SK-N-SH treated with all-trans-retinoic acid at 6 μM for 48 hours (cell line): ENCODE data around the gene RASIP1.

Source experiments
- ISL1 ChIP-seq: fragments of 250-450 bp; sonication (Bioruptor Pico); IDR thresholded peaks from 2 replicates; pipeline ENCODE4 v2.1.2; 2022; ENCODE audit warnings: mild to moderate bottlenecking, moderate library complexity
- TF ChIP-seq, protein P1 (sequence below): fragments of 250-450 bp; sonication (Bioruptor Pico); IDR thresholded peaks from 2 replicates; pipeline ENCODE4 v1.5.1; 2020; ENCODE audit warnings: low read depth, mild to moderate bottlenecking, moderate library complexity
- TF ChIP-seq, protein P2 (sequence below): fragments of 250-450 bp; sonication (Bioruptor Pico); IDR thresholded peaks from 2 replicates; pipeline ENCODE4 v1.8.0; 2020; ENCODE audit warnings: mild to moderate bottlenecking, moderate library complexity, borderline replicate concordance

DNA sequence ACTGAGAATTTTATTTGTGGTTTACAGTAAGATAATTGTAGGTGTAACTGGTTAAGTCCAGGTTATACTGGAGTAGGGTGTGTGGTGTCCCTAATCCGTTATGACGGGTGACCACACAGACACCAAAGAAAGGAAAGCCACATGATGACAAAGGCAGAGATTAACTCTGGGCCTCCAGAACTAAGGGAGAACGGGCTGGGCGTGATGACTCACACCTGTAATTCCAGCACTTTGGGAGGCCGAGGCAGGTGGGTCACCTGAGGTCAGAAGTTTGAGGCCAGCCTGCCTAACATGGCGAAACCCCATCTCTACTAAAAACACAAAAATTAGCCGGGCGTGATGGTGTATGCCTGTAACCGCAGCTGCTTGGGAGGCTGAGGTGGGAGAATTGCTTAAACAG lies 54.8 kb downstream of the RASIP1 start:
- TF ChIP-seq, protein P1, sequence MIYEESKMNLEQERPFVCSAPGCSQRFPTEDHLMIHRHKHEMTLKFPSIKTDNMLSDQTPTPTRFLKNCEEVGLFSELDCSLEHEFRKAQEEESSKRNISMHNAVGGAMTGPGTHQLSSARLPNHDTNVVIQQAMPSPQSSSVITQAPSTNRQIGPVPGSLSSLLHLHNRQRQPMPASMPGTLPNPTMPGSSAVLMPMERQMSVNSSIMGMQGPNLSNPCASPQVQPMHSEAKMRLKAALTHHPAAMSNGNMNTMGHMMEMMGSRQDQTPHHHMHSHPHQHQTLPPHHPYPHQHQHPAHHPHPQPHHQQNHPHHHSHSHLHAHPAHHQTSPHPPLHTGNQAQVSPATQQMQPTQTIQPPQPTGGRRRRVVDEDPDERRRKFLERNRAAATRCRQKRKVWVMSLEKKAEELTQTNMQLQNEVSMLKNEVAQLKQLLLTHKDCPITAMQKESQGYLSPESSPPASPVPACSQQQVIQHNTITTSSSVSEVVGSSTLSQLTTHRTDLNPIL, result no peak
- TF ChIP-seq, protein P2, sequence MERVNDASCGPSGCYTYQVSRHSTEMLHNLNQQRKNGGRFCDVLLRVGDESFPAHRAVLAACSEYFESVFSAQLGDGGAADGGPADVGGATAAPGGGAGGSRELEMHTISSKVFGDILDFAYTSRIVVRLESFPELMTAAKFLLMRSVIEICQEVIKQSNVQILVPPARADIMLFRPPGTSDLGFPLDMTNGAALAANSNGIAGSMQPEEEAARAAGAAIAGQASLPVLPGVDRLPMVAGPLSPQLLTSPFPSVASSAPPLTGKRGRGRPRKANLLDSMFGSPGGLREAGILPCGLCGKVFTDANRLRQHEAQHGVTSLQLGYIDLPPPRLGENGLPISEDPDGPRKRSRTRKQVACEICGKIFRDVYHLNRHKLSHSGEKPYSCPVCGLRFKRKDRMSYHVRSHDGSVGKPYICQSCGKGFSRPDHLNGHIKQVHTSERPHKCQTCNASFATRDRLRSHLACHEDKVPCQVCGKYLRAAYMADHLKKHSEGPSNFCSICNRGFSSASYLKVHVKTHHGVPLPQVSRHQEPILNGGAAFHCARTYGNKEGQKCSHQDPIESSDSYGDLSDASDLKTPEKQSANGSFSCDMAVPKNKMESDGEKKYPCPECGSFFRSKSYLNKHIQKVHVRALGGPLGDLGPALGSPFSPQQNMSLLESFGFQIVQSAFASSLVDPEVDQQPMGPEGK (CRISPR knock-in tag), result no peak
- TF ChIP-seq ISL1 (CRISPR knock-in tag), result no peak
